Endodermal cell (in vitro differentiated cells): ENCODE data around the gene DNAH12. TPM values are rescaled to one million over a fixed set of nuclear protein-coding genes. Genes with fewer than 3 reads are reported as not detected.

ENCODE experiments used
- DNase-seq: peaks from one replicate; pipeline ENCODE4 v3.0.0-alpha.2; 2017
- H3K27ac ChIP-seq: 2 replicates; pipeline ENCODE4 v1.5.1; 2013; ENCODE audit warnings: mild to moderate bottlenecking, low read depth, low read length, moderate library complexity
- H3K27me3 ChIP-seq: 2 replicates; pipeline ENCODE4 v1.6.1; 2013; ENCODE audit warnings: mild to moderate bottlenecking, low read length, moderate library complexity; ENCODE audit not compliant: insufficient read depth, control insufficient read depth, poor library complexity, severe bottlenecking
- H3K36me3 ChIP-seq: 2 replicates; pipeline ENCODE4 v1.7.0; 2013; ENCODE audit warnings: mild to moderate bottlenecking, low read length, moderate library complexity; ENCODE audit not compliant: control insufficient read depth, insufficient read depth
- H3K4me1 ChIP-seq: one replicate; pipeline ENCODE4 v1.7.0; 2013; ENCODE audit warnings: low read length; ENCODE audit not compliant: control insufficient read depth, insufficient read depth
- H3K4me3 ChIP-seq: 2 replicates; pipeline ENCODE4 v1.5.1; 2013; ENCODE audit warnings: mild to moderate bottlenecking, low read length, moderate library complexity
- H3K9ac ChIP-seq: 2 replicates; pipeline ENCODE4 v1.6.1; 2013; ENCODE audit warnings: mild to moderate bottlenecking, low read length, moderate library complexity; ENCODE audit not compliant: poor library complexity, severe bottlenecking; ENCODE audit errors: extremely low read depth
- H3K9me3 ChIP-seq: 2 replicates; pipeline ENCODE4 v1.6.1; 2013; ENCODE audit warnings: mild to moderate bottlenecking, low read length, moderate library complexity; ENCODE audit not compliant: control insufficient read depth
- H3K27ac Mint-ChIP-seq: 2 replicates; pipeline ENCODE4 v1.8.0; 2020; ENCODE audit warnings: mixed read lengths
- H3K27me3 Mint-ChIP-seq: 2 replicates; pipeline ENCODE4 v1.8.0; 2021; ENCODE audit warnings: mild to moderate bottlenecking, mixed read lengths; ENCODE audit not compliant: insufficient read depth
- H3K36me3 Mint-ChIP-seq: 2 replicates; pipeline ENCODE4 v1.8.0; 2020; ENCODE audit warnings: low read depth, mixed read lengths
- H3K4me1 Mint-ChIP-seq: 2 replicates; pipeline ENCODE4 v1.8.0; 2020; ENCODE audit warnings: mixed read lengths
- H3K4me3 Mint-ChIP-seq: 2 replicates; pipeline ENCODE4 v1.8.0; 2020; ENCODE audit warnings: mild to moderate bottlenecking, moderate library complexity, mixed read lengths
- H3K9me3 Mint-ChIP-seq: 2 replicates; pipeline ENCODE4 v1.8.0; 2020; ENCODE audit warnings: mild to moderate bottlenecking, mixed read lengths
- WGBS, 2 experiments: methylation state at CpG; one replicate each; pipeline versions ENCODE4 v1.1.5 to v1.1.7; 2013; ENCODE audit warnings: missing lambda C conversion rate in 2 of 2, mixed read lengths in 1 of 2; ENCODE audit not compliant: insufficient coverage in 1 of 2, insufficient read length in 1 of 2; 5-methylcytosine and 5-hydroxymethylcytosine counted together
- total RNA-seq, 2 donors: library from RNA; stranded (reverse); fragmentation: NEBNext Ultra II Directional in 1 of 2; extraction: Animal tissue kit (Norgen Biotek cat#: 25700) in 1 of 2; gene quantifications; 2 replicates in 1 of 2; 3 replicates in 1 of 2; pipeline ENCODE4 v1.2.1, GENCODE V29; 2021
- TF ChIP-seq, protein P1 (sequence below): fragments of 200-600 bp; sonication (generic); conservative IDR thresholded peaks from 2 replicates; pipeline ENCODE4 v1.5.0; 2021; ENCODE audit warnings: antibody characterized with exemption, mild to moderate bottlenecking

Gene DNAH12
- total RNA-seq, 2 donors from 2014 or later = 0.77 to 2.2 TPM

DNA sequence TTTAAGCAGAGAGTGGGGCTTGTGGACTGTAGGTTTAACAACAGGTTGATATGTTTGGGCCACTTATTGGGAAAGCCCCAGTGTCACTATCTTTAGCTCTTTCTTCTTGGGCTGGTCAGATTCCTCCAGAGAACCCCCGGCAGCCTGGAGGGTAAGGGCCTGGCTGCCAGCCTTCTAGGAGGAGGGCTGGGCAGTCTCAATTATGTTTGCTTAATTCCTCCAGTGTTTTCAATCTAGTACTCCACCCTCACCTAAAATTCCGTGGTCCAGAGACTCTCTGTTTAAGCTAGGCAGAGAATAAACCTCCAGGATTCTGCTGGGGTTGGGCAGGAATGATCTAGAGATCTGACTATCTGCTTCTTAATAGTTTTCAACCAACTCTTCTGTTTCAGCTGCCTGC, 256.9 kb downstream of the DNAH12 start:
- Histone ChIP-seq H3K9me3 (peaks cover 14% of the 10 kb centered on the region), H3K27ac (no peak overlapping the region), H3K36me3 (no peaks in the 10 kb centered on the region), H3K4me1 (no peaks in the 10 kb centered on the region), H3K27me3 (no peaks in the 10 kb centered on the region), H3K4me3 (no peak overlapping the region), H3K9ac (no peak overlapping the region)
- H3K4me3 Mint-ChIP-seq = no peak overlapping the region
- TF ChIP-seq, protein P1, sequence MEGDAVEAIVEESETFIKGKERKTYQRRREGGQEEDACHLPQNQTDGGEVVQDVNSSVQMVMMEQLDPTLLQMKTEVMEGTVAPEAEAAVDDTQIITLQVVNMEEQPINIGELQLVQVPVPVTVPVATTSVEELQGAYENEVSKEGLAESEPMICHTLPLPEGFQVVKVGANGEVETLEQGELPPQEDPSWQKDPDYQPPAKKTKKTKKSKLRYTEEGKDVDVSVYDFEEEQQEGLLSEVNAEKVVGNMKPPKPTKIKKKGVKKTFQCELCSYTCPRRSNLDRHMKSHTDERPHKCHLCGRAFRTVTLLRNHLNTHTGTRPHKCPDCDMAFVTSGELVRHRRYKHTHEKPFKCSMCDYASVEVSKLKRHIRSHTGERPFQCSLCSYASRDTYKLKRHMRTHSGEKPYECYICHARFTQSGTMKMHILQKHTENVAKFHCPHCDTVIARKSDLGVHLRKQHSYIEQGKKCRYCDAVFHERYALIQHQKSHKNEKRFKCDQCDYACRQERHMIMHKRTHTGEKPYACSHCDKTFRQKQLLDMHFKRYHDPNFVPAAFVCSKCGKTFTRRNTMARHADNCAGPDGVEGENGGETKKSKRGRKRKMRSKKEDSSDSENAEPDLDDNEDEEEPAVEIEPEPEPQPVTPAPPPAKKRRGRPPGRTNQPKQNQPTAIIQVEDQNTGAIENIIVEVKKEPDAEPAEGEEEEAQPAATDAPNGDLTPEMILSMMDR = no peak
- no peaks in the 10 kb centered on the region for H3K27me3 Mint-ChIP-seq
- peaks cover 5% of the 10 kb centered on the region for H3K9me3 Mint-ChIP-seq
- peaks cover 2% of the 10 kb centered on the region for H3K36me3 Mint-ChIP-seq
- H3K27ac Mint-ChIP-seq = no peak overlapping the region
- 89 to 90% methylated on average over 1 to 2 of the region's 2 CpGs for whole genome bisulfite sequencing, 2 experiments
- DNase-seq = no peak
- no peaks in the 10 kb centered on the region for H3K4me1 Mint-ChIP-seq

DNA sequence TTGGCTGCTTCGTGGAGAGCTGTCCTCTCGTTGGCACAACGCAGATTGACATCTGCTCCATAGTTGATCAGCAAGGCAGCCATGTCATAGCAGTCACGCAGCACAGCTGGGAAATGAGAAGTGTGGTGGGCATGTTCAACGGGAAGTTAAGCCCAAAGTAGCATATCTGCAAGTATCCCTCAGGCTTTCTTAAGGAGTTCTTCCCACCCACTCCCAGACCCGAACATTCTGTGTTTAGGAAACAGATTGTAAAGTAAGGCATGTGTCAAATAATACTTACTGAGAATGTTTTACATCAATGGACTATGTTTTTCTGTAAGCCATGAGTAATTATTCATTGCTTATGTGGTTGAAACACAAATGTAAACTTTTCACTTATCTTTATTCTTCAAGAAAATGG, 260.8 kb downstream of the DNAH12 start:
- Mint-ChIP-seq H3K27ac (no peak overlapping the region), H3K36me3 (peaks cover 17% of the 10 kb centered on the region), H3K4me1 (no peaks in the 10 kb centered on the region), H3K9me3 (peaks cover 29% of the 10 kb centered on the region), H3K27me3 (peaks cover 1% of the 10 kb centered on the region), H3K4me3 (no peak overlapping the region)
- Histone ChIP-seq H3K27ac (no peak overlapping the region), H3K9ac (no peak overlapping the region), H3K9me3 (peaks cover 40% of the 10 kb centered on the region), H3K4me3 (no peak overlapping the region), H3K36me3 (peaks cover 5% of the 10 kb centered on the region), H3K27me3 (no peaks in the 10 kb centered on the region), H3K4me1 (no peaks in the 10 kb centered on the region)
- TF ChIP-seq, protein P1 = no peak
- no peak for DNase-seq
- 91 to 97% methylated on average over 4 to 6 of the region's 6 CpGs for whole genome bisulfite sequencing, 2 experiments

DNA sequence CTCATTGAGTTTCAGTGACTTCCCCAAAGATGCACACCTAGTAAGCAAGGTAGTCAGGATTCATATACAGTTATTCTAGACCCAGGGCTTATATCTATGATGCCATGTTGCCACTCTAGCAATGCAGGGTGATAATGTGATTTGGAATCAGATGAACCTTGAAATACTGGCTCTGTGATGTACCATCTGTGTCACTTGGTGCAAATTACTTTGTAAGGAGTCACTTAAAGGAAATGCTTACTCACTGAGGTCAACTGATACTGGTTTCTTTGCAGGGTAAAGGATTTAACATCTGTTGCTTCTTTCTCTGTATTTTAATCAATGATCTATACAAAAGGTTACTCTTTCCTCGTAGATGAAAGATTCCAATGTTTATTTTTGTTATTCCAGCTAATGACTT, 262.4 kb downstream of the DNAH12 start:
- Histone ChIP-seq H3K4me1 (no peaks in the 10 kb centered on the region), H3K9ac (no peak overlapping the region), H3K27me3 (no peaks in the 10 kb centered on the region), H3K4me3 (no peak overlapping the region), H3K36me3 (peaks cover 9% of the 10 kb centered on the region), H3K27ac (no peak overlapping the region), H3K9me3 (peaks cover 40% of the 10 kb centered on the region)
- no peaks in the 10 kb centered on the region for H3K4me1 Mint-ChIP-seq
- peaks cover 1% of the 10 kb centered on the region for H3K27me3 Mint-ChIP-seq
- TF ChIP-seq, protein P1 = no peak
- no peak for DNase-seq
- H3K9me3 Mint-ChIP-seq = peaks cover 29% of the 10 kb centered on the region
- WGBS, 2 experiments = 82% methylated on average over 1 of the region's 1 CpG; no CpG with 5 or more reads in 1 of the 2 experiments
- no peak overlapping the region for H3K4me3 Mint-ChIP-seq
- no peak overlapping the region for H3K27ac Mint-ChIP-seq
- peaks cover 23% of the 10 kb centered on the region for H3K36me3 Mint-ChIP-seq
